GM21360 (cell line): Measurements from ENCODE around the gene CAPZB.

ENCODE experiments used
- ATAC-seq: cut with Tn5 transposase; IDR thresholded peaks from one replicate; pipeline ENCODE4 v1.9.1; 2021; ENCODE audit warnings: mild to moderate bottlenecking, moderate library complexity; ENCODE audit not compliant: unreplicated experiment

The CAPZB gene

DNA sequence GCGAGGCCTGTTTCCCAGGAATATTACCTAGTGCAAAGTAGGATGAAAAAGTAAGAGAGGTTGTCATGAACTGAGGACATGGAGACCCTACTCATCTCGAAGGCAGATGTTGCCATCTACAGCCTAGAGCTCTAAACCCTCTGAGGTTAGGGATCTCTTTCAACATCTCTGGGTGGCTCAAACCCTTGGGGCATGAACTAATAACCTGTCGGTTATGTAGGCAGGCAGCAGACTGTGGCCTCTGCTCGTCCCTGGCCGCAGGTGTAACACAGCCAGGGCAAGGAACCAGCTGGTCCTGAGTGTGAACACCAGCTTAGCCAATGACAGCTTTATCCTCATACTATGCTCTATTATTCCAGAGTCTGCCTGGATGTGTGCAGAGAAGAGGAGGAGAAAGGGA, 13.2 kb downstream of the CAPZB start:
- ATAC-seq, result no peak

DNA sequence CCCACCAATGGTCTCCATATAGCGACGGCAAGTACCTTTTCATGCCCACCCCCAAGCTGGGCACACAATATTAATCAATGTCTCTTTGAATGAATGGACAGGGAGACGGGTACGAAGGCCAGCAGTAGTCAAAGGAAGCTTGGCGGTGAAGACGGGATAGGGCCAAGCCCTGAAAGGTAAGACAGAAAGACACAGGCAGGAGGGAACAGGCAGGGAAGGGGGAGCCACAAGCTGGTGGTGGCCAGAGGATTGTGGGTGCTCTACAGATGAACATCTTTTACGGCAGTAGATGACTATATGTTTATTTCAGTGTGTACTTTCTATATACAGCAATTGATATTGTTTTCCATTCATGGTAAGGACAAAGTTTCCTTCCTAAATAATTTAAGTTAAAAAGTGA, 16.3 kb downstream of the CAPZB start:
- ATAC-seq, result no peak

DNA sequence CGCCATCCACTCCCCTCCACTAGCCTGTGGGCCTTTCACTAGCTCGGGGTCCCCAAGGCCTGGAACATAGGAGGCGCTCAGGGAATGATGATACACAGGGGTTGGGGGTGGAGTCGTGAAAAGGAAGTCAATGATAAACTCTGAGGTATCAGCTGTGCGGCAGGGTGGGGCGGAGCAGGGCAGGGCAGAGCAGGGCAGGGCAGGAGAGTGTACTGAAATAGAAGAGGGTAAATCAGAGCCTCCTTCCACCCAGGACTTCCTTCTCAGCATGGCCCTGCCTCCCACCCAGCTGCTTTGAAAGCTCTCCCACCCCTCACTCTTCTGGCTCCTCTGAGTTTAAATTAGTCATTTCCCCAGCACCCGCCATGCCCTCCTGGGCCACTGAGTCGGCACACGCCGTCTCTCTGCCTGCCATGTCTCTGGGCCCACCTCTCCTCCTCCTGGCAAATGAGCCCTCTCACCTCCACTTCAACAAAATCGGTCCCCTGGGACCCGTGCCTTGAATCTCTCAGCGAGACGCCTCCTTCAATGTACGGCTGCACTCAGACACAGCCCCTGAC, 16.9 kb downstream of the CAPZB start:
- ATAC-seq, result no peak

DNA sequence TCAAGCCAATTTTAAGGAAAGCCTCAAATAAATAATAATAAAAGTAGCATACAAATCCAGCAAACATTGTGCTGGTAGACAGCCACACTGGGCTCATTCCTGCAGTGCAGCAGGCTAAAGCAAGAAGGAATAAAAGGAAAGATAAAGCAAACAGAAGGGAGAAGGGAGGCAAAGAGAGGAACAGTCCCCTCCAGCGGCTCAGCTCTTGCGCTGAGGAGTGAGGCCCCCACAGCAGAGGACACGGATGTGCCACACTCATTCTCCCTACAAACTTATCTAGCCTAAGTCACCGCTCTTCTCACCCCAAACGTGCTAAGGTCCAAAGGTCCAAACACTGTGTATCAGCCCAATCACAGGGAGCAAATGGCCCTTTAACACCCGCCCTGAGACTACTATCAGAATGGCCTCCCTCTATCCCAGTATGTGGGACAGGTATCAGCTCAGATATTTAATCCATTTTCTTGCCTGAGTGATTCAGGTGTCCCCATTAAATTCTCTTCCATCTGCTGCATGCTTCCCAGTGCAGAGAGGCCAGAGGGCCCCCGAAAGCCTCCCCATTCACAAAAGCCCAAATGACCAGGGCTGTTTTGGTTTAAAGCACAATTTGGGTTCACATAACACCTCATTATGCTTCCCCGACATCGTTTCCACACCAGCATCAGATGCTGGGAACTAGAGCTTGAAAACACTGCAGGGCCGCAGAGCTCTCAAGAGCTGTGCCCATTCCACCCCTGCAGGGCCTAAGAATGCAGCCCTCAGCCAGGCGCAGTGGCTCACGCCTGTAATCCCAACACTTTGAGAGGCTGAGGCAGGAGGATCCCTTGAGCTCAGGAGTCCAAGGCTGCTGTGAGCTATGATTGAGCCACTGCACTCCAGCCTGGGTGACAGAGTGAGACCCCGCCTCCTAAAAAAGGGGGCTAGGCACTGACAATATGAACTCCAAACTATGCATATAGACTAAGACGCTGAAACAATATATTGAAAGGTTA, 17.8 kb downstream of the CAPZB start:
- no peak for ATAC-seq

DNA sequence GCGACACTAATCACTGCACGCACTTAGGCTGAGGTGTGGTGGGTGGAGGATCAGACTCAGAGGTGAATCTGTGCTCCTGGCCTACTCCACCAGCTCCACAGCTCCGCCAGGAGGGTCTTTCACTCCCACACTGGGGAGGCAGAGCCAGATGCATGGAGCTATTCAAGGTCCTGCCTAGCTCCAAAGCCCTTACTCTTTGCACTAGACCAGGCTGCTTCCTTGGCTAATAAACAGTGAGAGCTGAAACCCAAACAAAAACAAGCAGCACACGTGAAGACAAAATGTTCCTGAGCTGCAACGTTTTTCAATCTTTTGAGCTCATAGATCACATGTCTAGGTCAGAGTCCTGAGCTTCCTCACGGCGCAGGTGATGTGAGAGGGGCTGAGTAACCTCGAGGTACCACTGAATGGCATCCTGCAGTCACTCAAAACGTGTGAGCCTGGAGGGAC, 19.2 kb downstream of the CAPZB start:
- no peak for ATAC-seq

DNA sequence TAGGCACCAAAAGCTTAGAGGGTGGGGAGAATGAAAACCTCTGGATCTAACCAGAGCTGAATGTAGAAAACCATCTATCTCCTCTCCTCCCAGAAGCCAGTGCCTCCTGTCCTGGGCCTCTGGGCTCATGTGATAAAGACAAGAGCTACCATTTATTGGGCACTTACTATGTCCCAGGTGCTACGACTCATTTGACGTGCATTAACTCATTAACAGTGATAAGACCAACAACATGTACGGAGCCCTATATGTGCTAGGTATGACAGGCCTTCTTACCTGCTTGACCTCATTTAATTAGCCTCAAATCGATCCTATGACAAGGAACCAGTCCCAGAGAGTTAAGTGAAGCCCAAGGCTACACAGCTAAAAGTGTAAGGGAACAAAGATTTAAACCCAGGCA, 19.7 kb downstream of the CAPZB start:
- no peak for ATAC-seq

DNA sequence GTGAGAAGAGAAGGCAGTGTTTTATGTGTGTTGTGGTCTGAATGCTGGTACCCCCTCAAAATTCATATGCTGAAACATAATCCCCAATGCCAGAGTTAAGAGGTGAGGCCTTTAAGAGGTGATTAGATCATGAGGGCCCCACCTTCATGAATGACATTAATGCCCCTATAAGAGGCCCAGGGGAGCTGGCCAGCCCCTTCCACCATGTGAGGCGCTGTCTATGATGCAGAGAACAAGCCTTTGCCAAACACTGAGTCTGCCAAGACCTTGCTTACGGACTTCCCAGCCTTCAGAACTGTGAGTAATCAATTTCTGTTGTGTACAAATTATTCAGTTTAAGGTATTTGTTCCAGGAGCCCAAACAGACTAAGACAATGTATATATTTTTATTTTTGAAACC, 20.2 kb downstream of the CAPZB start:
- ATAC-seq, result no peak

DNA sequence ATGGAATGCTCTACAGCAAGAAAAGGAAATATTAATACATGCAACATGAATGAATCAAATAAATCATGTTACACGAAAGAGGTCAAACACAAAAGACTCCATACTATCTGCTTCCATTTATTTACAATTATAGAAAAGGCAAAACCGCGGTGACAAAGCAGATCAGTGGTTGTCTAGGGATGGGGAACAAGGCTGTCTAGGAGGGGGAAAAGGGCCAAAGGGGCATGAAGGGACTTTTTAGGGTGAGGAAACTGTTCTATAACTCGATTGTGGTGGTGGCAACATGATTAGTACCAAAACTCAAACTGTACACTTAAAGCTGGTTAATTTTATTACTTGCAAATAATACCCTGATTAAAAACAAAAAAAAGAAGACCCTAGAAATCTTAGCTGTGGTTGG, 20.6 kb downstream of the CAPZB start:
- no peak for ATAC-seq

DNA sequence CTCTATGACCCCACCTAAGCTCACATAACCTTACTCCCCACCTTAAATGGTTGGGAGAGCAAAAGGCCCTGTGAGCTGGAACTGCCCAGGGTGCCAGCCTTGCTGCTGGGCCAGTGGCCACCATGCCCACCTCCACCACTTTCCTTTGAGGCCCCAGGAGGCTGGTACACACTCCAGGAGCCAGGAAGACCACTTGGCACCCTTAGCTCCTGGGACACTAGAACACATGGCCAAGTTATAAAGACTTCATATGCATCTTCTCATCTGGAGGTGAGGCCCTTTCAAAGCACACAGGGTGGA, 21.9 kb downstream of the CAPZB start:
- no peak for ATAC-seq

DNA sequence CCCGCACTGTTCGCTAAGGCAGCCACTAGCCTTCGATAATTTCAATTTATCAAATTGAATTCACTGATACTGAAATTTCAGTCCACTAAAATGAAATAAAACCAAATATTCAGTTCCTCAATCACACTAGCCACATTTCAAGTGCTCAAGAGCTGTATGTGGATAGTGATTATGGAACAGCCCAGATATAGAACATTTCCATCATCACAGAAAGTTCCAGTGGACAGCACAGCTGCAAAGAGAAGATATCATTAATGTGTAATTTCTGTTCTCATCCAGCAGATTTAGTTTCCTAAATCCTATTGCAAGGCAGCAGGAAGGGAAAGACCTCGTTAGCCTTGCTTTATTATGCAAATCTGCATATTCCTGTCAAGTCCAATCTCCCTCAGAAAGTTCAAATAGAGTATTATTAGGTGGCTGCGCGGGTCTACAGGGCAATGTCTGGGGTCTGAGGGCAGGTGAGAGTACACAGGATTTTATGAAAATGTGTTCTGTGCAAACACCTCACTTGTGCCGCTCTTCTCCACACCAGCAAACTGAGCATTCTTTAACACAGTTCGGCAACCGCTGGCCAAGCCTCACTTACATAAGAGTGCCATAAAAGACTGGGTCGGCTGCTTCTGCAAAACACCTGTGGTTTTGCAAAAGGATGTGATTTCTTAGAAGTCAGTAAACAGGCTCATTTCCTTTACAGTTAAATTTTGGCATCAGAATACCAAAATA, 22.4 kb downstream of the CAPZB start:
- no peak for ATAC-seq

DNA sequence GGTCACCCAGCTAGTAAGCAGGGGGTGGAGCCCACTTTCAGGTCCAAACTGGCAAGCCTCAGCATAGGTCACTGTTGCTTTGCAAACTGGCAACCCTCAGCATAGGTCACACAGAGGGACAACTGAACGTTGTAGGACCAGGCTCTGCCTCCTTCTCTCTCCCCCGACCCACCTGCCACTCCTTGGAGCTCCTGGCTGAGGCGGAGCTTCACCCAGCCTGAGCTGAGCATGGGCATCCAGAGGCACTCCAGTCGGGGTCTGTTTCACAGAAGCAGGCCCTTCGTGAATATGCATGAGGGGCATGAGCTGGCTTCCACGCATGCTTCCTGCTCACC, 24.2 kb downstream of the CAPZB start:
- no peak for ATAC-seq

DNA sequence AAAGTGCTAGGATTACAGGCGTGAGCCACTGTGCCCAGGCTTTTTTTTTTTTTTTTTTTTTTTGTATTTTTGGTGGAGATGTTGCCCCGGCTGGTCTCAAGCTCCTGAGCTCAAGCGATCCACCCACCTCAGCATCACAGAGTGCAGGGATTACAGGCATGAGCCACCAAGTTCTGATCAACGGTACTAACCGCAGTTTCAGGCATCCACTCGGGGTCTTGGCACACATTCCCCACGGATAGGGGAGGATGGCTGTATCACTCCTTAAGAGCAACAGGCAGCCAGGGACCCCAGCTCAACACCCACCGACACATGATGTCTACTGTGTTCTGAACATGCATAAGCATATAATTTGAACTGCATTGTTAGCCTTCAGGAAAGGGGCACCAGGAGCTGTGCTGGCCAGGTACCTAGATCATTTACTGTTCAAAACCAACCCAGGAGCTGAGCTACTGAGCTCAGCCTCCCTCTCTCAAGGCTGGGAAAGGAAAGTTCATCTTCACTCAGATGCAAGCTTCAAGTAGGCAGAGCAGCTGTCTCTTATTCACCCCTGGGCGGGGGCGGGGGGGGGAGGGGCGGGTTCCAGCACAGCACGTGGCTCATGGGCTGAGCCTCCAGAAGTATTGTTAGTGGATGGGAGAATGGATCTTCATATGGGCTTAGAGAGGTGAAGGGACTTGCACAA, 24.7 kb downstream of the CAPZB start:
- ATAC-seq, result no peak

DNA sequence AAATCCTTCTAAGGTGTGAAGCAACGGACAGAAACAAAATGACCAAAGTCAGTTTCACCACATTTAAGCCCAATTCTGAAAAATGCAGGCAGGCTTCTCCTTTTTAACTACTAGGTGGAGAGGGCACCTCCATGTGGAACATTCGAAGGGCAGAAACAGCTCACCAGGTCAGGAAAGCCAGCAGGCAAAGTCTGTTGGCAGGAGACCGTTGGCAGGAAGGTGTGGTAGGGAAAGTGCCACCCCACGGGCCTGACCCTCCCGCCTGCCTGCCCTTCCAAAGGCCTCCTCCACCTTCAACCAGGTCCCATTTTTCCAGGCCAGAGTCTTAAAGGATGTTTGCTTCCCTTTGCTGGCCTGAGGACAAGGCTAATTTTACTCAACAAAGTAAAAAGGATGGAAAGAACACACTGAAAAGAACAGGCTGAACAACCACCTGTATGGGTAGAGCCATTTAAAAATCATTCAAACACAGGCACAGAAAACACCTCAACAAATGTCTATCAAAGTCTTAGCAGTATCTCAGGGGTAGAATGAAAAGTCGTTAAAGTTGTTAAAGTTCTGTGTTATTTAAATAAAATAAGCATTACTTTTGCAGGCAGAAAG, 26.4 kb downstream of the CAPZB start:
- no peak for ATAC-seq

DNA sequence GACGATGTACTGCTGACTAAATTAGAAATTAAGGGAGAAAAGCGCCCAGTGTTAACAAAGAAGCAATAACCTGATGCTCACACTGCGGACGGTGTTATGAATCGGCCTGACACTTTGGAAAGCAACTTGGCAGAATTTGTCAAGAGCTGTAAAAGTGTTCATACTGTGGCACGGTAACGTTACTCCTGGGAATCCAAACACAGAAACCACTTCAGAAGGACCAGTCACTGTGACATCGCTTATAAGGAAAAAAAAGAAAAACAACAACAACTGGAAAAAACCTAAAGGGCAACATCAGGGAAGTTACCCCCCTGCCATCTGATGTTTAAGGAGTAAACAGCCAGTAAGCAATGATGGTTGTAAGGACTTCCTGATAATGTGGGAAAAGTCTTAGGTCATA, 27.7 kb downstream of the CAPZB start:
- ATAC-seq, result no peak

DNA sequence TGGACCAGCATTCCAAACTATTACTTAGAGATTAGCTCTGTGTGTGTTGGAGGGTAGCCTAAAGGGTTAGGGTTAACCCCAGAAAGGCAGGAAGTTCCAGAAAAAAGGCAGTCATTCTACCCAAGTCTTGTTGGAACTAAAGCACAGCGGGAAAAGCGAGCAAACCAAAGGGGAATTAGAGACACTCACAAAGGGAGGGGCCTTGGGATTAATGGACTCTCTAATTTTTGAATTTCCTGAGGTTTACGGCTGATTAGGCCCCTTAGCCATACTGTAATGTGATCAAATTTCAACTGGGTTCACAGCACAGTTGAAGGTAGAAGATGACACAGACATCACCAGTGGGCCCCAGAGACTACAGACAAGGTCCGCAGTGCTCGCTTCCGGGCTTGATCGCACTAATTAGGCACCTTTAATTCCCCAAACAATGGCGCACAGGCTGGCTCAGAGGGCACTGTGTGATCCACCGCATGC, 28.3 kb downstream of the CAPZB start:
- no peak for ATAC-seq

DNA sequence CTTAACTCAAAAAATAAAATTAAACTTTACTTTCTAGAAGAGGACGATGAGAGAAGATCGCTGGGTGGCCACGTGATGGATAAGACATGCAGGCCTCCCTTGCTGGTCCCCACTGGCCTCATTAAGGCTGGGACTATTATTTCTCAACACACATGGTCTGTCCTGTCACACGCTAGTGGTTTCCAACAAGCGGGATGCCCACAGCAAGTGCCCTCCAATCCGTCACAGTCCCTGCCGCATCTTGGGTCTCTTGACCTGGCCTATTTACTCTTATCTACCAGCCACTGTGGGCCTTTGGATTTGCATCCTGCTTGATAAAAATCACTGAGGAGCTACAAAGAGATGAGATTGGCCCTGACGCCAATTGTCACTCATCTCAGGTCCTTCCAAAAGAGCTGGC, 30.0 kb downstream of the CAPZB start:
- ATAC-seq, result no peak

DNA sequence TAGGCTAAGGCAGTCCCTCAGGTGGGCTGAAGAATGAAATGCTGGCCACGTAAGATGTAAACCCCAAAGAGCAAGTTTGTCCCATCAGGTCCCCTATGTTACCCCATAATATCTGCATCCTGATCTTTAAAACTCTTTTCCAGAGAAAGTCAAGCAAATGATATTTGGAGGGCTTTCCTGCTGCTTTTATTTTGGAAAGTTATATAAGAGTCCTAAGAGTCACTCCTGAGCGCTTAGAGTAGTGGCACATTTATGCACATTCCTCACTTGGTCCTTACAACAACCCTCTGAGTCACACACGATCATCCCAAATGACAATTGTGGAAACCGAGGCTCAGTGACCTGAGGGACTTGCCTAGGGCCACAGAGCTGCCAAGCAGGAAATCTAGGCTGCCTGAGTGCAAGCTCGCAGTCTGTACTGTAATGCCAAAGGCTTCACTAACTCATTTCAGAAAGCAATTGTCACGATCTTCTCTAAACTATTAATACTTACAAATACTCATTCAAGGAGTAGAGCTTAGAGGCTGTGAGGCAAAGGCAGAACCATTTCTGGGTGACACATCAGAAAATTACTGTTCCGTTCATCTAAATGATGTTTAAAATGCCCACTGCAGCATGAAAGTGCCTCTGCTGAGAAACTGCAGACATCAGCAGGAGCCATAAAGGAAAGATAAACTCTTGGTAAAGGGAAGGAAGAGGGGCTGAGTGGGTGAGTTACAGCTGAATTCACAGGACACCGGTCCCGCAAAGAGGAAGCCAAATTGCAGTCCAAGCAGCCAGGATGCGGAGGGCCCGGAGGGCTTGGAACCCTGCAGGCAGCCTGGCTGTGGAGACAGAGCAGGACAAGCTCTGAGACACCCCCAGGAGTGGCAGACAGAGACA, 30.8 kb downstream of the CAPZB start:
- no peak for ATAC-seq

DNA sequence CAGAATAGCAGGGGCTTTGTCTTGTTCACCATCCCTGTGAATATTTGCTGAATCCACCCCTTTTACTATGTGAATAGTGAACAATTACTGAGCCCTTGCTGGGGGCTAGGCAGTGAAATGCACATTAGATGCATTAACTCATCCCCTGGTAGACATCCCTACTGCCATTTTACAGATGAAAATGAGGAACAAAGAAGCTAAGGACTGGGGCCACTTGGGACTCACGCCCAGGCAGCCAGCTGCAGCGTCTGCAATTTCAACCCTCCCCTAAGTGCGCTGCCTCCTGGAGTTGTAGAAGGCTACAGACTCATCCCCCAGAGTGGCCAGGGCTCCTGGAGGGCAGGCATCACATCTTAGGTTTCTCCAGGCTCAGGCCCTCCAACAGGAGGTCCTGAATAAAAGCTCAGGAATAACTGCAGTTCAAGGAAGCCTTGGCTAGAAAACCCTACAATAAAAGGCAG, 31.6 kb downstream of the CAPZB start:
- ATAC-seq, result no peak

DNA sequence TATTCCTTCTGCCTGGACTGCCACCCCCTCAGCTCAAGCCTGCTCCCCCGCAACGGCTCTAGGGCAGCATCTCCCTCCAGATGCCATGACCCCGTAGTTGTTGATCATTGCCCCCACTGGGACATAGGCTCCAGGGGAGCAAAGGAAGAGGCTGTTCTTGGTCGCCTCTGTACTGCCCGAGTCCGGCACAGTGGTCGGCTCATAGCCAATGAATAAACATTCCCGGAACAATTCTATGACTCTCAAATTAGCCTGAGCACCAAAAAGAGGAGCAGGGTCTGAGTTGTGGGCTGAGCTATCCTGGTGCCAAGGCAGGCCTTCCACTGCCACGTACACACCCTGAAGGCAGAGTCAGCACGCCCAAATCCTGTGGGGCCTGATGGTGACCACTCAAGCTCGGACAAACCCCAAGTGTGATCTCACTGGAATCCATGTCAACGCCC, 33.1 kb downstream of the CAPZB start:
- ATAC-seq, result no peak
